SK-N-SH (cell line): ENCODE data around the gene SHISAL1. TPM values are rescaled to one million over a fixed set of nuclear protein-coding genes. Genes with fewer than 3 reads are reported as not detected.

Experiments
- CTCF ChIA-PET: fragments of 300-600, 350-600 bp; formaldehyde crosslinking; extraction: SDS; loops from one replicate; lab custom pipeline; 2021; lab: Yijun Ruan, JAX
- POLR2A ChIA-PET: fragments of 350-600 bp; sonication (Branson Sonifier 250); formaldehyde crosslinking; extraction: SDS; loops from one replicate; lab custom pipeline; 2020; ENCODE audit warnings: antibody characterized with exemption, inconsistent platforms; lab: Yijun Ruan, JAX
- DNase-seq: peaks from one replicate; pipeline ENCODE4 v3.0.0; 2012
- H2AFZ ChIP-seq: fragments of 200-600 bp; sonication (generic); 2 replicates; pipeline ENCODE4 v1.8.1; 2016; ENCODE audit warnings: antibody characterized with exemption, mild to moderate bottlenecking, low read depth
- H3F3A ChIP-seq: fragments of 200-600 bp; sonication (generic); replicated peaks from 2 replicates; pipeline ENCODE3; 2016; ENCODE audit warnings: antibody characterized with exemption, mild to moderate bottlenecking; ENCODE audit not compliant: insufficient read depth
- H3K27ac ChIP-seq, 2 experiments: fragments of 200-500 bp in 1 of 2; fragments of 200-600 bp in 1 of 2; sonication (Bioruptor generic) in 1 of 2; sonication (generic), shearing (Covaris generic) in 1 of 2; 2 replicates each; pipeline versions ENCODE4 v1.5.1 to v1.6.1; 2014 to 2016; ENCODE audit warnings: low read depth in 2 of 2, inconsistent platforms in 1 of 2, low read length in 1 of 2, mild to moderate bottlenecking in 1 of 2, mixed read lengths in 1 of 2
- H3K27me3 ChIP-seq: fragments of 200-600 bp; sonication (generic), shearing (Covaris generic); 2 replicates; pipeline ENCODE4 v1.6.1; 2016; ENCODE audit warnings: mixed run types; ENCODE audit not compliant: insufficient read depth
- H3K36me3 ChIP-seq, 2 experiments: fragments of 200-500 bp in 1 of 2; fragments of 200-600 bp in 1 of 2; sonication (Bioruptor generic) in 1 of 2; sonication (generic) in 1 of 2; replicated peaks in 1 of 2; 2 replicates each; pipeline versions ENCODE3 to v1.5.1; 2014 to 2016; ENCODE audit warnings: low read length in 1 of 2, mild to moderate bottlenecking in 1 of 2; ENCODE audit not compliant: insufficient read depth in 2 of 2, control insufficient read depth in 1 of 2
- H3K4me1 ChIP-seq, 2 experiments: fragments of 200-500 bp in 1 of 2; fragments of 200-600 bp in 1 of 2; sonication (Bioruptor generic) in 1 of 2; sonication (generic), shearing (Covaris generic) in 1 of 2; 2 replicates each; pipeline versions ENCODE4 v1.5.1 to v1.6.1; 2014 to 2016; ENCODE audit warnings: low read depth in 1 of 2, low read length in 1 of 2, mixed run types in 1 of 2; ENCODE audit not compliant: insufficient read depth in 2 of 2, control insufficient read depth in 1 of 2
- H3K4me2 ChIP-seq: fragments of 200-600 bp; sonication (generic), shearing (Covaris generic); 2 replicates; pipeline ENCODE4 v1.6.1; 2017; ENCODE audit warnings: mixed run types
- H3K4me3 ChIP-seq, 2 experiments: fragments of 200-500 bp in 1 of 2; fragments of 200-600 bp in 1 of 2; sonication (Bioruptor generic) in 1 of 2; sonication (generic), shearing (Covaris generic) in 1 of 2; 2 replicates each; pipeline versions ENCODE4 v1.5.1 to v1.8.1; 2014 to 2016; ENCODE audit warnings: low read depth in 2 of 2, inconsistent platforms in 1 of 2, low read length in 1 of 2, mild to moderate bottlenecking in 1 of 2, mixed read lengths in 1 of 2, moderate library complexity in 1 of 2
- H3K79me2 ChIP-seq: fragments of 200-600 bp; sonication (generic); 2 replicates; pipeline ENCODE4 v1.8.1; 2017; ENCODE audit warnings: mild to moderate bottlenecking; ENCODE audit not compliant: insufficient read depth
- H3K9ac ChIP-seq: fragments of 200-600 bp; sonication (generic); 2 replicates; pipeline ENCODE4 v1.6.1; 2017; ENCODE audit warnings: mixed run types
- H3K9me2 ChIP-seq: fragments of 200-600 bp; sonication (generic); 2 replicates; pipeline ENCODE4 v1.6.1; 2017; ENCODE audit warnings: mixed run types
- H3K9me3 ChIP-seq: fragments of 200-600 bp; sonication (generic); 2 replicates; pipeline ENCODE4 v1.6.1; 2017; ENCODE audit warnings: mixed run types, mild to moderate bottlenecking, moderate library complexity
- H4K20me1 ChIP-seq: fragments of 200-600 bp; sonication (generic); 2 replicates; pipeline ENCODE4 v1.6.1; 2017; ENCODE audit warnings: mild to moderate bottlenecking, mixed run types; ENCODE audit not compliant: insufficient read depth
- CHD2 ChIP-seq: fragments of 150-350 bp; IDR thresholded peaks from 2 replicates; pipeline ENCODE4 v1.6.1; 2018; ENCODE audit warnings: low read length; ENCODE audit not compliant: partially characterized antibody
- ELF1 ChIP-seq: IDR thresholded peaks from 2 replicates; pipeline ENCODE4 v1.4.0; 2012
- FOSL2 ChIP-seq: IDR thresholded peaks from 2 replicates; pipeline ENCODE4 v1.4.0; 2012; ENCODE audit warnings: low read depth, mild to moderate bottlenecking, moderate library complexity, borderline replicate concordance
- FOXM1 ChIP-seq: IDR thresholded peaks from 2 replicates; pipeline ENCODE4 v1.4.0; 2012; ENCODE audit warnings: low read depth, mild to moderate bottlenecking
- GATA2 ChIP-seq: sonication (generic); formaldehyde crosslinking; IDR thresholded peaks from 2 replicates; pipeline ENCODE4 v1.5.0; 2020; ENCODE audit warnings: mild to moderate bottlenecking, missing genetic modification reagents
- JUND ChIP-seq: IDR thresholded peaks from 2 replicates; pipeline ENCODE4 v1.4.0; 2012
- NFIC ChIP-seq: IDR thresholded peaks from 2 replicates; pipeline ENCODE4 v1.4.0; 2012; ENCODE audit warnings: borderline replicate concordance
- NRF1 ChIP-seq: IDR thresholded peaks from 2 replicates; pipeline ENCODE4 v1.6.1; 2012; ENCODE audit warnings: low read depth, mild to moderate bottlenecking, low read length
- RXRA ChIP-seq: IDR thresholded peaks from 2 replicates; pipeline ENCODE4 v1.4.0; 2012; ENCODE audit warnings: low read depth, mild to moderate bottlenecking, borderline replicate concordance
- TCF12 ChIP-seq: IDR thresholded peaks from 2 replicates; pipeline ENCODE4 v1.4.0; 2012
- ZBTB33 ChIP-seq: IDR thresholded peaks from 2 replicates; pipeline ENCODE4 v1.4.0; 2012; ENCODE audit warnings: low read depth, borderline replicate concordance
- WGBS: methylation state at CpG from one replicate; pipeline ENCODE4 v1.1.6; 2017; ENCODE audit warnings: low lambda C conversion rate; 5-methylcytosine and 5-hydroxymethylcytosine counted together
- polyA plus RNA-seq, 3 experiments: library from polyadenylated mRNA; depleted of rRNA; stranded (reverse); fragments of >200 nt; gene quantifications; 2 replicates each; pipeline ENCODE4 v1.2.3, GENCODE V29; 2012
- TF ChIP-seq, protein P1 (sequence below): IDR thresholded peaks from 2 replicates; pipeline ENCODE4; 2012
- TF ChIP-seq, protein P2 (sequence below): IDR thresholded peaks from 2 replicates; pipeline ENCODE4 v1.4.0; 2012; ENCODE audit warnings: low read depth, borderline replicate concordance
- TF ChIP-seq, protein P3 (sequence below): fragments of 150-350 bp; IDR thresholded peaks from 2 replicates; pipeline ENCODE4 v1.6.1; 2017; ENCODE audit warnings: antibody characterized with exemption, low read length, low read depth, borderline replicate concordance
- TF ChIP-seq, protein P4 (sequence below): fragments of 200-600 bp; sonication (generic); IDR thresholded peaks from 2 replicates; pipeline ENCODE4 v1.6.1; 2017; ENCODE audit warnings: antibody characterized with exemption, mild to moderate bottlenecking, moderate library complexity

The SHISAL1 gene
- polyA plus RNA-seq, 1 of the 3 experiments (the other 2 are of a cell fraction): 0.10 TPM

DNA sequence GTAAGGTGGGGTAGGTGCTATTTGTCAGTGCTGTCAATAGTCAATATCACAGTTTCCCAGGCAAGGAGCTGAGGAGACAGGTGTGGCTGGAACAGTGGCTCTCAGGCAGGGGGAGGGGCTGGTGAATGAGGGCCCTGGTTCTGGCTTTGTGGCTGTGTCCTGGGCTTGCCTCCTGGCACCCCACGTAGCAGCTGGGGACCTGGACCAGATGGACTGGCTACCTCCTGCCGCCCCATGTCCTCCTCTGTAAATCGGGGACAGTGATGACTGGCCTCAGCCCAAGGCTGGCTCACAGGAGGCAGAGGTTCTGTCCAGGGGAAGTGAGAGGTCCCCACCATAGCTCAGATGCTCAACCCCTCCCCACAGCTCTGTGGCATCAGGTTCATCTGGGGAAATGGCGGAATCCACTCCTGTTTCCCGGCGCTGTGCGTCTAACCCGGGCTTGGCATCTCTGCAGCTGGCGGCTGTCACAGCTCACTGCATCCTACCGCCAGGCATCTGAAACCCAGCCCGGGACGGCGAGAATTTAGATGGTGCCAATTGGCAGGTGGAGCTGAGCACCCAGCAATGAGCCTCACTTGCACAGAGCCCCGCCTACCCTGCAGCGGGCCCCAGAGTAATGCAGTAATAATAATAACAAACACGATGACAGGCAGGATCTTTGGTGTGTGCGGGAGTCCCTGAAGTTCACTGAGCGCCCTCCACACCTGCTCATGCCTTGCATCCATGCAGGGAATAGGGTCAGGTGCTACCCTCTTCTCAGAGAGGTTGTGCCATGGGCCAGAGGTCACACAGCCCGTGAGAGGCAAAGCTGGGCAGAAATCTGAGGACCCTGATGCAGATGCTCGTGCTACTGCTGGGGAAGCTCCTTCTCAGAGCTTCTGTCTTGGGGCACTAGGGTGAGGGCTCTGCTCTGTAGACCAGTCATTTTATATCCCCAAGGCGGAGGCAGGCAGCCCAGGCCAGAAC lies 27.8 kb upstream of the SHISAL1 start:
- Histone ChIP-seq H3K4me2 (no peak overlapping the region), H4K20me1 (no peaks in the 10 kb centered on the region), H3K36me3 (no peaks in the 10 kb centered on the region), H3K9me2 (no peaks in the 10 kb centered on the region), H3K4me3 (no peak overlapping the region), H2AFZ (no peak overlapping the region), H3K79me2 (no peaks in the 10 kb centered on the region), H3K27ac (no peak overlapping the region), H3K9me3 (no peaks in the 10 kb centered on the region), H3K9ac (no peak overlapping the region), H3F3A (peaks cover 3% of the 10 kb centered on the region), H3K4me1 (peaks cover 0 to 24% of the 10 kb centered on the region in 2 experiments; a peak in 1 of 4 replicates), H3K27me3 (no peaks in the 10 kb centered on the region)
- TF ChIP-seq ZBTB33: no peak
- TF ChIP-seq, protein P1, sequence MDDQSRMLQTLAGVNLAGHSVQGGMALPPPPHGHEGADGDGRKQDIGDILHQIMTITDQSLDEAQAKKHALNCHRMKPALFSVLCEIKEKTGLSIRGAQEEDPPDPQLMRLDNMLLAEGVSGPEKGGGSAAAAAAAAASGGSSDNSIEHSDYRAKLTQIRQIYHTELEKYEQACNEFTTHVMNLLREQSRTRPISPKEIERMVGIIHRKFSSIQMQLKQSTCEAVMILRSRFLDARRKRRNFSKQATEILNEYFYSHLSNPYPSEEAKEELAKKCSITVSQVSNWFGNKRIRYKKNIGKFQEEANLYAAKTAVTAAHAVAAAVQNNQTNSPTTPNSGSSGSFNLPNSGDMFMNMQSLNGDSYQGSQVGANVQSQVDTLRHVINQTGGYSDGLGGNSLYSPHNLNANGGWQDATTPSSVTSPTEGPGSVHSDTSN: no peak
- TF ChIP-seq JUND: no peak
- TF ChIP-seq, protein P2, sequence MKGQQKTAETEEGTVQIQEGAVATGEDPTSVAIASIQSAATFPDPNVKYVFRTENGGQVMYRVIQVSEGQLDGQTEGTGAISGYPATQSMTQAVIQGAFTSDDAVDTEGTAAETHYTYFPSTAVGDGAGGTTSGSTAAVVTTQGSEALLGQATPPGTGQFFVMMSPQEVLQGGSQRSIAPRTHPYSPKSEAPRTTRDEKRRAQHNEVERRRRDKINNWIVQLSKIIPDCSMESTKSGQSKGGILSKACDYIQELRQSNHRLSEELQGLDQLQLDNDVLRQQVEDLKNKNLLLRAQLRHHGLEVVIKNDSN: no peak
- TF ChIP-seq ELF1: no peak
- TF ChIP-seq, protein P3, sequence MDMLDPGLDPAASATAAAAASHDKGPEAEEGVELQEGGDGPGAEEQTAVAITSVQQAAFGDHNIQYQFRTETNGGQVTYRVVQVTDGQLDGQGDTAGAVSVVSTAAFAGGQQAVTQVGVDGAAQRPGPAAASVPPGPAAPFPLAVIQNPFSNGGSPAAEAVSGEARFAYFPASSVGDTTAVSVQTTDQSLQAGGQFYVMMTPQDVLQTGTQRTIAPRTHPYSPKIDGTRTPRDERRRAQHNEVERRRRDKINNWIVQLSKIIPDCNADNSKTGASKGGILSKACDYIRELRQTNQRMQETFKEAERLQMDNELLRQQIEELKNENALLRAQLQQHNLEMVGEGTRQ: no peak
- no peak for TF ChIP-seq GATA2
- TF ChIP-seq RXRA: no peak
- TF ChIP-seq, protein P4, sequence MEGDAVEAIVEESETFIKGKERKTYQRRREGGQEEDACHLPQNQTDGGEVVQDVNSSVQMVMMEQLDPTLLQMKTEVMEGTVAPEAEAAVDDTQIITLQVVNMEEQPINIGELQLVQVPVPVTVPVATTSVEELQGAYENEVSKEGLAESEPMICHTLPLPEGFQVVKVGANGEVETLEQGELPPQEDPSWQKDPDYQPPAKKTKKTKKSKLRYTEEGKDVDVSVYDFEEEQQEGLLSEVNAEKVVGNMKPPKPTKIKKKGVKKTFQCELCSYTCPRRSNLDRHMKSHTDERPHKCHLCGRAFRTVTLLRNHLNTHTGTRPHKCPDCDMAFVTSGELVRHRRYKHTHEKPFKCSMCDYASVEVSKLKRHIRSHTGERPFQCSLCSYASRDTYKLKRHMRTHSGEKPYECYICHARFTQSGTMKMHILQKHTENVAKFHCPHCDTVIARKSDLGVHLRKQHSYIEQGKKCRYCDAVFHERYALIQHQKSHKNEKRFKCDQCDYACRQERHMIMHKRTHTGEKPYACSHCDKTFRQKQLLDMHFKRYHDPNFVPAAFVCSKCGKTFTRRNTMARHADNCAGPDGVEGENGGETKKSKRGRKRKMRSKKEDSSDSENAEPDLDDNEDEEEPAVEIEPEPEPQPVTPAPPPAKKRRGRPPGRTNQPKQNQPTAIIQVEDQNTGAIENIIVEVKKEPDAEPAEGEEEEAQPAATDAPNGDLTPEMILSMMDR: no peak
- TF ChIP-seq CHD2: no peak
- TF ChIP-seq TCF12: no peak
- TF ChIP-seq FOSL2: no peak
- no peak for TF ChIP-seq FOXM1
- no peak for TF ChIP-seq NFIC
- TF ChIP-seq NRF1: no peak
- ChIA-PET CTCF (interaction anchor here (0.8 to 2.4 kb wide), 5 partner anchors 9 to 347 kb away, joined by 3 to 6 read pairs (median 4); no protein-coding TSS in a partner anchor), POLR2A (no interaction called here)
- no peak for DNase-seq
- WGBS: 80% methylated on average over 9 of the region's 21 CpGs
